Upper lobe of left lung (tissue), 4 donors: ENCODE data around the gene KCNAB1.

Source experiments
- CTCF ChIP-seq, 6 experiments: fragments of 450-650 bp in 4 of 6; fragments of 200-600 bp in 2 of 6; sonication (generic) in 2 of 6; IDR thresholded peaks; one replicate each; pipeline ENCODE4 v1.5.1; 2016 to 2019; ENCODE audit warnings: antibody characterized with exemption in 6 of 6
- POLR2A ChIP-seq, 4 donors: fragments of 450-650 bp; IDR thresholded peaks; one replicate each; pipeline ENCODE4 v1.5.1; 2016 to 2017; ENCODE audit warnings: antibody characterized with exemption in 4 of 4, mild to moderate bottlenecking in 2 of 4
- POLR2AphosphoS5 ChIP-seq, 2 donors: sonication (generic); formaldehyde crosslinking; IDR thresholded peaks; one replicate each; pipeline ENCODE4 v1.5.1; 2017; ENCODE audit warnings: antibody characterized with exemption in 2 of 2

GRCh38 chr3:156149876-156150275, 29.5 kb downstream of the KCNAB1 start:
- TF ChIP-seq CTCF (IDR thresholded peaks at IDR 0.05) (no peak), POLR2A (IDR thresholded peaks at IDR 0.05) (no peak), POLR2AphosphoS5 (IDR thresholded peaks at IDR 0.05) (no peak)
